ENCODE data around the gene MSX1. TPM values are rescaled to one million over a fixed set of nuclear protein-coding genes. Genes with fewer than 3 reads are reported as not detected.

Gene MSX1
- total and polyA plus RNA-seq, 2 experiments from 2014 or later = 0.61 TPM; not detected in 1

GRCh38 chr4:4823621-4824162 is 35.8 kb upstream of the MSX1 start (continued):
- no peak for TF ChIP-seq ZNF462 (CRISPR knock-in tag; IDR thresholded peaks at IDR 0.05)

GRCh38 chr4:4824232-4824631 is 35.2 kb upstream of the MSX1 start:
- no peaks in the 10 kb centered on the region for H3K9me2 ChIP-seq (ENCODE audit: insufficient read depth)
- H3K27me3 ChIP-seq (ENCODE audit: insufficient read depth) = no peaks in the 10 kb centered on the region
- DNase-seq (ENCODE audit: low spot score) (no peak), ATAC-seq (no peak)
- H2AFZ ChIP-seq = no peak overlapping the region
- Mint-ChIP-seq H3K9me3 (peaks cover 14% of the 10 kb centered on the region), H3K27me3 (ENCODE audit: insufficient read depth, low read depth, poor library complexity) (peaks cover 9% of the 10 kb centered on the region), H3K4me1 (no peaks in the 10 kb centered on the region), H3K4me3 (no peak overlapping the region), H3K36me3 (ENCODE audit: low read depth) (peaks cover 7% of the 10 kb centered on the region; the same call in 2 of the 3 replicates), H3K27ac (no peak overlapping the region)
- H3K36me3 ChIP-seq (ENCODE audit: insufficient read depth) = no peaks in the 10 kb centered on the region
- H3K79me2 ChIP-seq (replicated peaks; ENCODE audit: insufficient read depth) = no peaks in the 10 kb centered on the region
- no peaks in the 10 kb centered on the region for H4K20me1 ChIP-seq (replicated peaks; ENCODE audit: insufficient read depth)
- H3K27ac ChIP-seq (ENCODE audit: low read depth) = no peak overlapping the region
- H3K4me2 ChIP-seq = no peak overlapping the region
- no peak overlapping the region for H3K4me3 ChIP-seq
- H3K4me1 ChIP-seq (ENCODE audit: insufficient read depth) = no peaks in the 10 kb centered on the region
- H3F3A ChIP-seq (replicated peaks; ENCODE audit: low read depth) = no peaks in the 10 kb centered on the region
- TF ChIP-seq JUNB (IDR thresholded peaks at IDR 0.05; ENCODE audit: unreplicated experiment) = no peak
- no peak for TF ChIP-seq EZH2phosphoT487 (IDR thresholded peaks at IDR 0.05; ENCODE audit: unreplicated experiment)
- no peak for TF ChIP-seq CTCF (conservative IDR thresholded peaks at IDR 0.05; ENCODE audit: low read depth in 2 of 2)
- TF ChIP-seq ZNF462 (CRISPR knock-in tag; IDR thresholded peaks at IDR 0.05) = no peak
- no peak for TF ChIP-seq EZH2 (IDR thresholded peaks at IDR 0.05; ENCODE audit: low read depth, unreplicated experiment)
- no peak for TF ChIP-seq CREB1 (CRISPR knock-in tag; IDR thresholded peaks at IDR 0.05; ENCODE audit: low read depth)

Measured in GM23338 (cell line).